B cell (primary cell): Measurements from ENCODE around the gene NDUFA13.

Experiments used
- CTCF ChIP-seq: fragments of 200-600 bp; IDR thresholded peaks from one replicate; pipeline ENCODE4 v1.8.0; 2022; ENCODE audit warnings: antibody characterized with exemption, mild to moderate bottlenecking
- EZH2 ChIP-seq: IDR thresholded peaks from 2 replicates; pipeline ENCODE4 v1.6.1; 2012; ENCODE audit warnings: borderline replicate concordance, low read depth, mild to moderate bottlenecking, moderate library complexity, low read length; ENCODE audit not compliant: insufficient read depth, poor library complexity, severe bottlenecking

GRCh38 chr19:19499272-19499995, 16.6 kb upstream of the NDUFA13 start:
- TF ChIP-seq CTCF (no peak), EZH2 (no peak)
